Gastrocnemius medialis (tissue), 4 donors: Measurements from ENCODE around the gene HSDL2. TPM values are rescaled to one million over a fixed set of nuclear protein-coding genes. Genes with fewer than 3 reads are reported as not detected.
"Not testable (repeated sequence)": the region's sequence is repeated elsewhere in the genome, so short reads cannot be mapped to it uniquely, and the experiment has no call there.

Experiments
- ATAC-seq, 2 donors: fragments of 150-250 bp; one replicate each; pipeline ENCODE4 v1.9.1; 2016
- DNase-seq, 2 donors: peaks; one replicate each; pipeline ENCODE4 v3.0.0-alpha.2; 2019
- H3K27ac ChIP-seq, 4 donors: fragments of 200-600 bp; sonication (generic); 1 replicate in 1 of 4; 2 replicates in 3 of 4; pipeline ENCODE4 v1.5.1; 2016 to 2018; ENCODE audit warnings: mild to moderate bottlenecking in 2 of 4, moderate library complexity in 1 of 4
- H3K27me3 ChIP-seq, 3 donors: fragments of 200-600 bp; sonication (generic) in 2 of 3; 1 replicate in 1 of 3; 2 replicates in 2 of 3; pipeline versions ENCODE4 v1.5.1 to v1.6.0; 2016 to 2019; ENCODE audit warnings: mild to moderate bottlenecking in 1 of 3, moderate library complexity in 1 of 3
- H3K36me3 ChIP-seq, 2 donors: fragments of 200-600 bp; sonication (generic) in 1 of 2; one replicate each; pipeline ENCODE4 v1.5.1; 2017 to 2018
- H3K4me1 ChIP-seq, 2 donors: fragments of 200-600 bp; sonication (generic) in 1 of 2; one replicate each; pipeline ENCODE4 v1.5.1; 2016 to 2017; ENCODE audit warnings: mild to moderate bottlenecking in 2 of 2
- H3K4me3 ChIP-seq, 4 donors: fragments of 200-600 bp; sonication (generic) in 3 of 4; 1 replicate in 1 of 4; 2 replicates in 3 of 4; pipeline ENCODE4 v1.5.1; 2016 to 2019; ENCODE audit warnings: mild to moderate bottlenecking in 2 of 4
- H3K9me3 ChIP-seq, 3 donors: fragments of 200-600 bp; sonication (generic) in 2 of 3; 1 replicate in 1 of 3; 2 replicates in 2 of 3; pipeline ENCODE4 v1.5.1; 2016 to 2019
- POLR2A ChIP-seq, 2 donors: fragments of 450-650 bp; IDR thresholded peaks; one replicate each; pipeline ENCODE4 v1.6.1; 2017; ENCODE audit warnings: antibody characterized with exemption in 2 of 2, mild to moderate bottlenecking in 2 of 2, moderate library complexity in 2 of 2
- in situ Hi-C, 4 donors: fragments of 200-750 bp; cut with MboI; loops; one replicate each; pipeline versions ENCODE4 v1.15.0 to v1.8.0; 2017; ENCODE audit warnings: low sequenced_read_pairs in 4 of 4
- intact Hi-C: fragments of 100-400 bp; cut with DNase I; formaldehyde crosslinking; loops from one replicate; pipeline ENCODE4 v1.15.1; 2023; ENCODE audit warnings: low total_unique reads
- total RNA-seq, 4 donors: library from RNA; depleted of rRNA; stranded (reverse); fragments of >200 nt; gene quantifications; one replicate each; pipeline versions ENCODE4 v1.1.0 to v1.2.3, GENCODE V29; 2016
- TF ChIP-seq, protein P1 (sequence below), 5 experiments: fragments of 450-650 bp in 3 of 5; fragments of 200-600 bp in 2 of 5; sonication (generic) in 2 of 5; IDR thresholded peaks in 4 of 5; conservative IDR thresholded peaks in 1 of 5; 1 replicate in 4 of 5; 2 replicates in 1 of 5; pipeline ENCODE4 v1.5.1; 2016 to 2019; ENCODE audit warnings: antibody characterized with exemption in 5 of 5, mild to moderate bottlenecking in 3 of 5, moderate library complexity in 3 of 5

Gene HSDL2
- total RNA-seq, 4 donors from 2014 or later = 68.9 to 106 (median 93.5) TPM

DNA sequence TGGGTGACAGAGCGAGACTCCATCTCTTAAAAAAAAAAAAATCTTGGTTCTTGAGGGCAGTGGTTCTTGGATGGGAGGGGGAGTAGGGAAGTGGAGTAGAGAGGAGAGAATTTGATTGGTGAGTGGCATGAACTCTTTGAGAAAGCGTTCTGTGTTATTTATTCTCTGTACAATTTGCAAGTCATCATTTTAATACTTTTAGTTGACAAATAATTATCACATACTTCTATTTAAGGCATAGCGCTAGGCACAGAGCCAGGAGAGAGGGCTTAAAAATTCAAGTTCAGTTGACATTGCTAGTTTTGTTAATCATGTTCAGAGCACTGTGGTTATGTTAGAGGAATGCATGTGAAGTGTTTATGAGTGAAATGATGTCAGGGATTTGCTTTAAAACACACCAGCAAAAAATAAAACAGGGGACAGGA lies 24.6 kb downstream of the HSDL2 start:
- H3K4me3 ChIP-seq = no peak overlapping the region
- no peaks in the 10 kb centered on the region for H3K27me3 ChIP-seq
- no peaks in the 10 kb centered on the region for H3K9me3 ChIP-seq
- intact Hi-C loops = no loop called here
- no peaks in the 10 kb centered on the region for H3K4me1 ChIP-seq
- DNase-seq (no peak), ATAC-seq (no peak)
- no peak overlapping the region for H3K27ac ChIP-seq
- TF ChIP-seq, protein P1, sequence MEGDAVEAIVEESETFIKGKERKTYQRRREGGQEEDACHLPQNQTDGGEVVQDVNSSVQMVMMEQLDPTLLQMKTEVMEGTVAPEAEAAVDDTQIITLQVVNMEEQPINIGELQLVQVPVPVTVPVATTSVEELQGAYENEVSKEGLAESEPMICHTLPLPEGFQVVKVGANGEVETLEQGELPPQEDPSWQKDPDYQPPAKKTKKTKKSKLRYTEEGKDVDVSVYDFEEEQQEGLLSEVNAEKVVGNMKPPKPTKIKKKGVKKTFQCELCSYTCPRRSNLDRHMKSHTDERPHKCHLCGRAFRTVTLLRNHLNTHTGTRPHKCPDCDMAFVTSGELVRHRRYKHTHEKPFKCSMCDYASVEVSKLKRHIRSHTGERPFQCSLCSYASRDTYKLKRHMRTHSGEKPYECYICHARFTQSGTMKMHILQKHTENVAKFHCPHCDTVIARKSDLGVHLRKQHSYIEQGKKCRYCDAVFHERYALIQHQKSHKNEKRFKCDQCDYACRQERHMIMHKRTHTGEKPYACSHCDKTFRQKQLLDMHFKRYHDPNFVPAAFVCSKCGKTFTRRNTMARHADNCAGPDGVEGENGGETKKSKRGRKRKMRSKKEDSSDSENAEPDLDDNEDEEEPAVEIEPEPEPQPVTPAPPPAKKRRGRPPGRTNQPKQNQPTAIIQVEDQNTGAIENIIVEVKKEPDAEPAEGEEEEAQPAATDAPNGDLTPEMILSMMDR (IDR thresholded peaks at IDR 0.05 in 4 of 5, conservative IDR thresholded peaks at IDR 0.05 in 1 of 5) = no peak
- no peak for TF ChIP-seq POLR2A (IDR thresholded peaks at IDR 0.05)
- in situ Hi-C loops = no loop called here
- H3K36me3 ChIP-seq = peaks cover 0 to 42% of the 10 kb centered on the region in 2 donors

DNA sequence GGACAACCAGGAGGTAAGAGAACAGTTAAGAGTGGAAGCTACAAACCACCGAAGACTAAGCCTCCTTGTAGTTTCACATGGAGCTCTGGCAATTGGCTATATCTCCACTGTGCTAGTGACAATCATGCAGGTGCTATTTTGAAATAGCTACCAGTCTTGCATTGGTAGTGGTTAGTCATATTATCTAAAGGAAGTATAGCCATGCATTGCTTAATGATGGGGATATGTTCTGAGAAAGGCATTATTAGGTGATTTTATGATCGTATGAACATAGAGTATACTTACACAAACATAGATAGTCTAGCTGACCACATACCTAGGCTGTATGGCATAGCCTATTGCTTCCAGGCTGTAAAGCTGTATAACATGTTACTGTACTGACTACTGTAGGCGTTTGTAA lies 28.4 kb downstream of the HSDL2 start:
- TF ChIP-seq, protein P1 (IDR thresholded peaks at IDR 0.05 in 4 of 5, conservative IDR thresholded peaks at IDR 0.05 in 1 of 5) = no peak
- TF ChIP-seq POLR2A (IDR thresholded peaks at IDR 0.05) = no peak
- Histone ChIP-seq H3K9me3 (no peaks in the 10 kb centered on the region), H3K36me3 (peaks cover 0 to 70% of the 10 kb centered on the region in 2 donors), H3K27ac (no peak overlapping the region), H3K27me3 (no peaks in the 10 kb centered on the region), H3K4me3 (no peak overlapping the region), H3K4me1 (no peaks in the 10 kb centered on the region)
- ATAC-seq (no peak), DNase-seq (no peak)
- in situ Hi-C loops = no loop called here
- intact Hi-C loops = no loop called here

- Histone ChIP-seq H3K36me3 (peaks cover 0 to 70% of the 10 kb centered on the region in 2 donors), H3K27ac (no peak overlapping the region)
- ATAC-seq = no peak
These were observed 28.9 kb downstream of the HSDL2 start for GRCh38 chr9:112408819-112409218.

GRCh38 chr9:112409758-112410157 lies 29.9 kb downstream of the HSDL2 start:
- in situ Hi-C loops = no loop called here
- Histone ChIP-seq H3K4me3 (no peak overlapping the region), H3K27me3 (no peaks in the 10 kb centered on the region), H3K36me3 (peaks cover 0 to 70% of the 10 kb centered on the region in 2 donors), H3K27ac (no peak overlapping the region), H3K9me3 (no peaks in the 10 kb centered on the region), H3K4me1 (no peaks in the 10 kb centered on the region)
- intact Hi-C loops = no loop called here
- ATAC-seq (no peak), DNase-seq (no peak)
- TF ChIP-seq, protein P1 (IDR thresholded peaks at IDR 0.05 in 4 of 5, conservative IDR thresholded peaks at IDR 0.05 in 1 of 5) = no peak
- no peak for TF ChIP-seq POLR2A (IDR thresholded peaks at IDR 0.05)

More at GRCh38 chr9:112408819-112409218, 28.9 kb downstream of the HSDL2 start:
- no peak for TF ChIP-seq POLR2A (IDR thresholded peaks at IDR 0.05)
- TF ChIP-seq, protein P1 (IDR thresholded peaks at IDR 0.05 in 4 of 5, conservative IDR thresholded peaks at IDR 0.05 in 1 of 5) = no peak
- intact Hi-C loops = no loop called here
- in situ Hi-C loops = no loop called here
- H3K4me3 ChIP-seq = no peak overlapping the region
- H3K9me3 ChIP-seq = no peaks in the 10 kb centered on the region
- H3K27me3 ChIP-seq = no peaks in the 10 kb centered on the region
- no peaks in the 10 kb centered on the region for H3K4me1 ChIP-seq
- no peak for DNase-seq

GRCh38 chr9:112411626-112412027 lies 31.7 kb downstream of the HSDL2 start:
- intact Hi-C loops (no loop called here), in situ Hi-C loops (no loop called here)
- TF ChIP-seq POLR2A (IDR thresholded peaks at IDR 0.05) = no peak
- TF ChIP-seq, protein P1 (IDR thresholded peaks at IDR 0.05 in 4 of 5, conservative IDR thresholded peaks at IDR 0.05 in 1 of 5) = no peak
- DNase-seq (no peak), ATAC-seq (no peak)
- no peaks in the 10 kb centered on the region for H3K4me1 ChIP-seq
- peaks cover 0 to 57% of the 10 kb centered on the region in 2 donors for H3K36me3 ChIP-seq
- no peaks in the 10 kb centered on the region for H3K27me3 ChIP-seq
- no peaks in the 10 kb centered on the region for H3K9me3 ChIP-seq
- H3K27ac ChIP-seq = no peak overlapping the region
- H3K4me3 ChIP-seq = no peak overlapping the region

DNA sequence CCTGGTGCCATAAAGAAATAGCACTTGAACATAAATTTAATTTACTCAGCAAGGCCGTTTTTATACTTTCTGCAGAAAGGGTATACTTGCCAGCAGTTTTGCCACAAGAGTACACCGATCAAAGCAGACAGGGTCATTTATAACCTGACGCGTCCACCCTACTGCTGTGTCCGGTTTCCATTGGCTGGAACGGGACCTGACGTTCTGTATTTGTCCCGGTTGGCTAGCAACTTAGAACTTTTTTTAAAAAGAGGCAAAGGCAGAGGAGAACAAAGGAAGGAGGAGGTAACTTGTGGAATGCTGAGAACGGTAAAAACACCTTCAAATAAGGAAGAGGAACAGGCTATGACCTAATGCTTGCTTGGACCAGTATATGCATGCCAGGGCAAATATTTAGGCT lies 33.8 kb downstream of the HSDL2 start:
- intact Hi-C loops, in situ Hi-C loops, H3K9me3 ChIP-seq, H3K4me1 ChIP-seq, H3K4me3 ChIP-seq, H3K27me3 ChIP-seq, DNase-seq, ATAC-seq: not testable (repeated sequence)
- H3K27ac ChIP-seq = peak overlapping the region in 1 of 4 donors; percentile 20
- peaks cover 0 to 36% of the 10 kb centered on the region in 2 donors for H3K36me3 ChIP-seq
